Testis (tissue), 3 donors: ENCODE results near the gene IPO11. TPM values are rescaled to one million over a fixed set of nuclear protein-coding genes. Genes with fewer than 3 reads are reported as not detected.

Source experiments
- DNase-seq: peaks from one replicate; pipeline ENCODE4 v3.0.0-alpha.2; 2019
- H3K27ac ChIP-seq, 2 donors: fragments of 200-600 bp; sonication (generic); one replicate each; pipeline ENCODE4 v1.5.1; 2019
- H3K27me3 ChIP-seq: fragments of 200-600 bp; sonication (generic); one replicate; pipeline ENCODE4 v1.5.1; 2019
- H3K36me3 ChIP-seq: fragments of 200-600 bp; sonication (generic); one replicate; pipeline ENCODE4 v1.5.1; 2017; ENCODE audit warnings: low read depth; ENCODE audit errors: missing control alignments
- H3K4me1 ChIP-seq: fragments of 200-600 bp; sonication (generic); one replicate; pipeline ENCODE4 v1.5.1; 2019
- H3K4me3 ChIP-seq, 2 donors: fragments of 200-600 bp; sonication (generic); one replicate each; pipeline ENCODE4 v1.5.1; 2017 to 2019
- H3K9me3 ChIP-seq: fragments of 200-600 bp; sonication (generic); one replicate; pipeline ENCODE4 v1.5.1; 2017
- POLR2A ChIP-seq: fragments of 450-650 bp; IDR thresholded peaks from one replicate; pipeline ENCODE4 v1.6.1; 2017; ENCODE audit warnings: antibody characterized with exemption, mild to moderate bottlenecking, moderate library complexity
- WGBS, 2 donors: methylation state at CpG; one replicate each; pipeline ENCODE4 v1.1.5; 2018; 5-methylcytosine and 5-hydroxymethylcytosine counted together
- intact Hi-C: fragments of 100-400 bp; cut with DNase I; formaldehyde crosslinking; loops from one replicate; pipeline ENCODE4 v1.15.1; 2023; ENCODE audit warnings: low total_unique reads
- polyA plus RNA-seq: library from polyadenylated mRNA; stranded (reverse); fragments of 350-450 nt; fragmentation: Illumina TruSeq; extraction: RNeasy Lipid Tissue Mini Kit (QIAGEN cat#74804); gene quantifications from one replicate; pipeline ENCODE4 v1.2.3, GENCODE V29; 2014; ENCODE audit warnings: low read depth, low replicate concordance; ENCODE audit not compliant: insufficient read depth
- total RNA-seq, 2 donors: library from RNA; depleted of rRNA; stranded (reverse); fragments of >200 nt; gene quantifications; one replicate each; pipeline ENCODE4 v1.2.3, GENCODE V29; 2016
- TF ChIP-seq, protein P1 (sequence below), 3 experiments: fragments of 450-650 bp in 2 of 3; fragments of 200-600 bp in 1 of 3; sonication (generic) in 1 of 3; IDR thresholded peaks; one replicate each; pipeline ENCODE4 v1.5.1; 2016 to 2019; ENCODE audit warnings: antibody characterized with exemption in 3 of 3, mild to moderate bottlenecking in 2 of 3, moderate library complexity in 1 of 3

IPO11 gene
- total and polyA plus RNA-seq, 3 donors from 2014 or later: 50.3 to 74.5 (median 67.3) TPM

DNA sequence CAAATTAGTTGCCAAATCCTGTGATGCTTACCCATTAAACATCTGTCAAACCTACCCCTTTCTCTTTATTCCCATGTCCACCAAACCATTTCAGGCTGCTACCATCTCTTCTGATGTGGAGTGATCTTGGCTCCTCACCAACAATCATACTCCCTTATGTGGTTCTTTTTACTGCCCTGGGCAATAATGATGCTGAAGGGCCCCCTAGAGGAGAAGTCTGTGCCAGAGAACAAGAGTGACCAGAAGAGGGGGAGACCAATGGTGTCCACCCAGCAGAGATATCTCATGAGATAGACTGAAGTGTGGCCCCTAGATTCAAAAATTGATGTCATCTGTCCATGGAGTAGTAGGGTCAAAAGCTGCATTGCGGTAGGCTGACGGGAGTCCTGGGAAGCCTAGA is 176.9 kb downstream of the IPO11 start:
- 100% methylated on average over 2 of the region's 2 CpGs for WGBS, 2 donors
- no peak overlapping the region for H3K4me3 ChIP-seq
- intact Hi-C loops: no loop called here
- no peaks in the 10 kb centered on the region for H3K9me3 ChIP-seq
- no peak overlapping the region for H3K27ac ChIP-seq
- H3K36me3 ChIP-seq: no peaks in the 10 kb centered on the region
- no peaks in the 10 kb centered on the region for H3K4me1 ChIP-seq
- TF ChIP-seq, protein P1, sequence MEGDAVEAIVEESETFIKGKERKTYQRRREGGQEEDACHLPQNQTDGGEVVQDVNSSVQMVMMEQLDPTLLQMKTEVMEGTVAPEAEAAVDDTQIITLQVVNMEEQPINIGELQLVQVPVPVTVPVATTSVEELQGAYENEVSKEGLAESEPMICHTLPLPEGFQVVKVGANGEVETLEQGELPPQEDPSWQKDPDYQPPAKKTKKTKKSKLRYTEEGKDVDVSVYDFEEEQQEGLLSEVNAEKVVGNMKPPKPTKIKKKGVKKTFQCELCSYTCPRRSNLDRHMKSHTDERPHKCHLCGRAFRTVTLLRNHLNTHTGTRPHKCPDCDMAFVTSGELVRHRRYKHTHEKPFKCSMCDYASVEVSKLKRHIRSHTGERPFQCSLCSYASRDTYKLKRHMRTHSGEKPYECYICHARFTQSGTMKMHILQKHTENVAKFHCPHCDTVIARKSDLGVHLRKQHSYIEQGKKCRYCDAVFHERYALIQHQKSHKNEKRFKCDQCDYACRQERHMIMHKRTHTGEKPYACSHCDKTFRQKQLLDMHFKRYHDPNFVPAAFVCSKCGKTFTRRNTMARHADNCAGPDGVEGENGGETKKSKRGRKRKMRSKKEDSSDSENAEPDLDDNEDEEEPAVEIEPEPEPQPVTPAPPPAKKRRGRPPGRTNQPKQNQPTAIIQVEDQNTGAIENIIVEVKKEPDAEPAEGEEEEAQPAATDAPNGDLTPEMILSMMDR (IDR thresholded peaks at IDR 0.05): no peak
- no peak for TF ChIP-seq POLR2A
- no peaks in the 10 kb centered on the region for H3K27me3 ChIP-seq
- DNase-seq: no peak

DNA sequence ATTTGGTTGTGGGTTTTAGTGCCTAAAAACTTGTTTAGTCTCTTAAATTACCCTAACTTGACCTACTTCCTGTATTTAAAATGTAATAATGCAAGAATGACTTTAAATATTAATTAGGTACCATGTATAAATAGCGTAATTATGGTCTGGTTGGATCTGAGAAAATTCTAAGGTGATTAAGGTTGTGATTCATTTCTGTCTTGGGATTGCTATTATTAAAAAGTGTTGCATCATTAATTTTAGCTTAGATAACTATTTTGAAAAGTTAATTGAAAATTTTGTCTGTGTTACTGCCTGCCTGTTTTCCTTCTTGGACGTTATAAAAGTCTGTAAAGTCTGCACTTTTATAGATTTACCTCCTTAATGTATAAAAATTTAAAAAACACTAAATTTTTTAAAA is 177.8 kb downstream of the IPO11 start:
- intact Hi-C loops: no loop called here
- Histone ChIP-seq H3K36me3 (no peaks in the 10 kb centered on the region), H3K27me3 (no peaks in the 10 kb centered on the region), H3K27ac (no peak overlapping the region), H3K9me3 (no peaks in the 10 kb centered on the region), H3K4me1 (no peaks in the 10 kb centered on the region), H3K4me3 (no peak overlapping the region)
- no peak for DNase-seq
- TF ChIP-seq, protein P1 (IDR thresholded peaks at IDR 0.05): no peak
- no peak for TF ChIP-seq POLR2A
- 87 to 93% methylated on average over 2 of the region's 2 CpGs for WGBS, 2 donors

DNA sequence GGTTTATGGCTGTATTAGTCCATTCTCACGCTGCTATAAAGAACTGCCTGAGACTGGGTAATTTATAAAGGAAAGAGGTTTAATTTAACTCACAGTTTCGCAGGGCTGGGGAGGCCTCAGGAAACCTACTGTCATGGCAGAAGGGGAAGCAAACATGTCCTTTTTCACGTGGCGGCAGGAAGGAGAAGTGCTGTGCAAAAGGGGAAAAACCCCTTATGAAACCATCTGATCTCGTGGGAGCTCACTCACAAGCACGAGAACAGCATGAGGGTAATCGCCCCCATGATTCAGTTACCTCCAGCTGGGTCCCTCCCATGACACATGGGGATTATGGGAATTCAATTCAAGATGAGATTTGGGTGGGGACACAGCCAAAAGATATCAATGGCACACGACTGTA is 180.0 kb downstream of the IPO11 start:
- no peaks in the 10 kb centered on the region for H3K4me1 ChIP-seq
- no peaks in the 10 kb centered on the region for H3K9me3 ChIP-seq
- H3K27me3 ChIP-seq: no peaks in the 10 kb centered on the region
- DNase-seq: no peak
- H3K27ac ChIP-seq: no peak overlapping the region
- intact Hi-C loops: no loop called here
- H3K36me3 ChIP-seq: no peaks in the 10 kb centered on the region
- TF ChIP-seq, protein P1 (IDR thresholded peaks at IDR 0.05): no peak
- TF ChIP-seq POLR2A: no peak
- WGBS, 2 donors: 84 to 87% methylated on average over 8 of the region's 8 CpGs
- H3K4me3 ChIP-seq: no peak overlapping the region

DNA sequence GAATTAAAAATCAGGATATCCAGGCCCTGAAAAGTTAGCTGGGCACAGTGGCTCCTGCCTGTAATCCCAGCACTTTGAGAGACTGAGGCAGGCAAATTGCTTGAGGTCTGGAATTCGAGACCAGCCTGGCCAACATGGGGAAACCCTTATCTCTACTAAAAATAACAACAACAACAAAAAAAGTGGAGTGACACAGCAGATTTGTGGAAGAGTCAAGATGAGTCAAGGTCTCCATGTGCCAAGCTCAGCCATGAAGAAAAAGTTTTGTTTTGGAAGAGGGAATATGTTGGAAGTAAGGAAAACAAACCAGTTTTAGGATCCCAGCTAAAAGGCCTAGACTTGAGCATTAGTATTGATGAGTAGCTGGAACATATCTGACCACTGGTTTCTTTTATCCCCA is 180.8 kb downstream of the IPO11 start:
- Histone ChIP-seq H3K27ac (no peak overlapping the region), H3K36me3 (no peaks in the 10 kb centered on the region), H3K9me3 (no peaks in the 10 kb centered on the region), H3K4me1 (no peaks in the 10 kb centered on the region), H3K4me3 (no peak overlapping the region), H3K27me3 (no peaks in the 10 kb centered on the region)
- intact Hi-C loops: no loop called here
- DNase-seq: no peak
- no peak for TF ChIP-seq POLR2A
- TF ChIP-seq, protein P1 (IDR thresholded peaks at IDR 0.05): no peak
- 74 to 84% methylated on average over 1 of the region's 1 CpG for WGBS, 2 donors

DNA sequence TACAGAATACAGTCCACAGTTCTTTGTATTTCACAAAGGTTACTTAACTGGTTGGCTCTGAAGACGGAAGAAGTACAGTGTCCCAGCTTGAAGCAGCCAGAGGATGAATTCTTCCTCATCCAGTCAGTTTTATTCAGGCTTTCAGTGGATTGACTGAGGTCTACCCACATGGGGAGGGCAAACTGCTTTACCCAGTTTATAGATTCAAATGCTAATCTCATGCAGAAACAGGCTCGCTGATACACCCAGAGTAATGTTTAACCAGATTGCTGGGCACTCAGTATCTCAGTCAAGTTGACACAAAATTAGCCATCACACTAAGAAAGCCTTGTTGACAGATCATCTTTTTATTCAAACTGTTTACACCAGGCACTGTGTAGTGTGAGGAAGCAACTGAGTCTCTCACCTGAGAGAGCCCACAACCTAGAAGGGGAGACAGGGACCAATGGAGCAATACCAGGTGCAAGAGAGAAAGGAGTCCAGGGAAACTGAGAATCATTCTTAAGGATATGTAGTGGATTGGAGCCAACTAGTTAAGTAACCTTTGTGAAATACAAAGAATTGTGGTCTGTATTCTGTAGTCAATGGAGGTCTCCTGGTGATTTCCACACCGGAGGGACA is 181.9 kb downstream of the IPO11 start:
- no peaks in the 10 kb centered on the region for H3K36me3 ChIP-seq
- DNase-seq: no peak
- no peak overlapping the region for H3K27ac ChIP-seq
- no peaks in the 10 kb centered on the region for H3K9me3 ChIP-seq
- no peak overlapping the region for H3K4me3 ChIP-seq
- intact Hi-C loops: no loop called here
- WGBS, 2 donors: 89 to 93% methylated on average over 3 of the region's 3 CpGs
- TF ChIP-seq, protein P1 (IDR thresholded peaks at IDR 0.05): no peak
- no peak for TF ChIP-seq POLR2A
- H3K4me1 ChIP-seq: no peaks in the 10 kb centered on the region
- no peaks in the 10 kb centered on the region for H3K27me3 ChIP-seq
